Astrocyte (in vitro differentiated cells and primary cell): ENCODE measurements around the gene TEC. TPM values are rescaled to one million over a fixed set of nuclear protein-coding genes. Genes with fewer than 3 reads are reported as not detected.
"Not testable (repeated sequence)": the region's sequence is repeated elsewhere in the genome, so short reads cannot be mapped to it uniquely, and the experiment has no call there.

Source experiments
- DNase-seq: peaks from one replicate; pipeline ENCODE4 v3.0.0-alpha.2; 2010; ENCODE audit warnings: low read depth
- FAIRE-seq: peaks from 2 replicates; lab custom pipeline; 2011; peaks lifted over from hg19 to GRCh38; lab: Jason Lieb, UNC
- H2AFZ ChIP-seq: 2 replicates; pipeline ENCODE4 v1.6.0; 2012; ENCODE audit warnings: low read depth, low read length, inconsistent platforms
- H3K27ac ChIP-seq: 2 replicates; pipeline ENCODE4 v1.5.1; 2011; ENCODE audit warnings: low read depth, low read length, inconsistent platforms
- H3K27me3 ChIP-seq: 2 replicates; pipeline ENCODE4 v1.6.0; 2011; ENCODE audit warnings: low read length, inconsistent platforms; ENCODE audit not compliant: insufficient read depth
- H3K36me3 ChIP-seq: 2 replicates; pipeline ENCODE4 v1.5.1; 2011; ENCODE audit warnings: low read length, inconsistent platforms; ENCODE audit not compliant: insufficient read depth
- H3K4me1 ChIP-seq: 2 replicates; pipeline ENCODE4 v1.5.1; 2011; ENCODE audit warnings: low read length, inconsistent platforms; ENCODE audit not compliant: insufficient read depth
- H3K4me2 ChIP-seq: 2 replicates; pipeline ENCODE4 v1.6.0; 2012; ENCODE audit warnings: low read length, inconsistent platforms
- H3K4me3 ChIP-seq: 2 replicates; pipeline ENCODE4 v1.5.1; 2011; ENCODE audit warnings: low read depth, mild to moderate bottlenecking, low read length, inconsistent platforms; ENCODE audit not compliant: insufficient read depth
- H3K79me2 ChIP-seq: 2 replicates; pipeline ENCODE4 v1.6.0; 2012; ENCODE audit warnings: mild to moderate bottlenecking, low read length, inconsistent platforms; ENCODE audit not compliant: insufficient read depth
- H3K9ac ChIP-seq: 2 replicates; pipeline ENCODE4 v1.6.0; 2012; ENCODE audit warnings: mild to moderate bottlenecking, low read length, inconsistent platforms
- H3K9me3 ChIP-seq: 2 replicates; pipeline ENCODE4 v1.5.1; 2012; ENCODE audit warnings: low read depth, mild to moderate bottlenecking, low read length, inconsistent platforms; ENCODE audit not compliant: insufficient read depth
- H4K20me1 ChIP-seq: 2 replicates; pipeline ENCODE4 v1.6.0; 2012; ENCODE audit warnings: low read length, inconsistent platforms; ENCODE audit not compliant: insufficient read depth
- H3K27ac Mint-ChIP-seq: one replicate; pipeline ENCODE4 v1.8.0; 2021; ENCODE audit warnings: mild to moderate bottlenecking, mixed read lengths; ENCODE audit not compliant: unreplicated experiment
- H3K27me3 Mint-ChIP-seq: one replicate; pipeline ENCODE4 v1.8.0; 2021; ENCODE audit warnings: low read depth, mixed read lengths; ENCODE audit not compliant: unreplicated experiment
- H3K36me3 Mint-ChIP-seq: one replicate; pipeline ENCODE4 v1.8.0; 2021; ENCODE audit warnings: low read depth, mixed read lengths; ENCODE audit not compliant: unreplicated experiment
- H3K4me1 Mint-ChIP-seq: one replicate; pipeline ENCODE4 v1.8.0; 2021; ENCODE audit warnings: low read depth, mixed read lengths; ENCODE audit not compliant: unreplicated experiment
- H3K4me3 Mint-ChIP-seq: one replicate; pipeline ENCODE4 v1.8.0; 2021; ENCODE audit warnings: mild to moderate bottlenecking, moderate library complexity, mixed read lengths; ENCODE audit not compliant: unreplicated experiment
- H3K9me3 Mint-ChIP-seq: one replicate; pipeline ENCODE4 v1.8.0; 2021; ENCODE audit warnings: mild to moderate bottlenecking, mixed read lengths; ENCODE audit not compliant: unreplicated experiment
- EZH2 ChIP-seq: IDR thresholded peaks from 2 replicates; pipeline ENCODE4 v1.6.1; 2012; ENCODE audit warnings: mild to moderate bottlenecking, low read length, inconsistent platforms; ENCODE audit not compliant: insufficient read depth
- total RNA-seq: library from RNA; stranded (reverse); gene quantifications from 2 replicates; pipeline ENCODE4 v1.2.1, GENCODE V29; 2021
- TF ChIP-seq, protein P1 (sequence below): IDR thresholded peaks from 2 replicates; pipeline ENCODE4 v1.5.1; 2011; ENCODE audit warnings: low read depth, mild to moderate bottlenecking, inconsistent platforms, low read length, moderate library complexity; ENCODE audit not compliant: insufficient read depth

The TEC gene
- total RNA-seq, 1 donor from 2014 or later, result 0.61 TPM

DNA sequence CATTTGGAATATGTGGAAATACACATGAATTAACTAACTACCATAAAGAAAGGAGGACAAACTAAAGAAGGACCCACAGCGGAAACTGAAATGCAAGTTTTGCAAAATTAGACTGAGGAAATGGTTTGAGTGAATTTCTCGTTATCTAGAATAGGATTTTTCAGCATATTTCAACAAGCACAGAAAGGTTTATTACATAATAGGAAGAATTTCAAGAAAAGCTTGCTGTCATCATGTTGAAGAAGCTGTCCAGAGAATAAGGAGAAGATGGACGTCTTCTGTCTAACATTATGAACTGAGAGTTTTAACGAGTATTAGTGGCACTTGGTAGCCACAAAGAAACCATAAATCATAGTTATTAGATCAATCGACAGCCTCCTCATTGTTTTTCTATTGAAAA lies 45.0 kb downstream of the TEC start:
- H2AFZ ChIP-seq, result no peak overlapping the region
- no peak overlapping the region for H3K4me2 ChIP-seq
- no peak for FAIRE-seq
- Mint-ChIP-seq H3K36me3 (no peaks in the 10 kb centered on the region), H3K9me3 (peaks cover 5% of the 10 kb centered on the region), H3K27me3 (no peaks in the 10 kb centered on the region), H3K4me3 (no peak overlapping the region), H3K4me1 (no peaks in the 10 kb centered on the region), H3K27ac (no peak overlapping the region)
- H3K36me3 ChIP-seq, result no peaks in the 10 kb centered on the region
- no peaks in the 10 kb centered on the region for H3K79me2 ChIP-seq
- H3K4me1 ChIP-seq, result no peaks in the 10 kb centered on the region
- H3K27me3 ChIP-seq, result no peaks in the 10 kb centered on the region
- DNase-seq, result no peak
- H3K4me3 ChIP-seq, result no peak overlapping the region
- H3K9ac ChIP-seq, result no peak overlapping the region
- no peak for TF ChIP-seq EZH2
- TF ChIP-seq, protein P1, sequence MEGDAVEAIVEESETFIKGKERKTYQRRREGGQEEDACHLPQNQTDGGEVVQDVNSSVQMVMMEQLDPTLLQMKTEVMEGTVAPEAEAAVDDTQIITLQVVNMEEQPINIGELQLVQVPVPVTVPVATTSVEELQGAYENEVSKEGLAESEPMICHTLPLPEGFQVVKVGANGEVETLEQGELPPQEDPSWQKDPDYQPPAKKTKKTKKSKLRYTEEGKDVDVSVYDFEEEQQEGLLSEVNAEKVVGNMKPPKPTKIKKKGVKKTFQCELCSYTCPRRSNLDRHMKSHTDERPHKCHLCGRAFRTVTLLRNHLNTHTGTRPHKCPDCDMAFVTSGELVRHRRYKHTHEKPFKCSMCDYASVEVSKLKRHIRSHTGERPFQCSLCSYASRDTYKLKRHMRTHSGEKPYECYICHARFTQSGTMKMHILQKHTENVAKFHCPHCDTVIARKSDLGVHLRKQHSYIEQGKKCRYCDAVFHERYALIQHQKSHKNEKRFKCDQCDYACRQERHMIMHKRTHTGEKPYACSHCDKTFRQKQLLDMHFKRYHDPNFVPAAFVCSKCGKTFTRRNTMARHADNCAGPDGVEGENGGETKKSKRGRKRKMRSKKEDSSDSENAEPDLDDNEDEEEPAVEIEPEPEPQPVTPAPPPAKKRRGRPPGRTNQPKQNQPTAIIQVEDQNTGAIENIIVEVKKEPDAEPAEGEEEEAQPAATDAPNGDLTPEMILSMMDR, result no peak
- no peak overlapping the region for H3K27ac ChIP-seq
- no peaks in the 10 kb centered on the region for H4K20me1 ChIP-seq
- H3K9me3 ChIP-seq, result no peaks in the 10 kb centered on the region

DNA sequence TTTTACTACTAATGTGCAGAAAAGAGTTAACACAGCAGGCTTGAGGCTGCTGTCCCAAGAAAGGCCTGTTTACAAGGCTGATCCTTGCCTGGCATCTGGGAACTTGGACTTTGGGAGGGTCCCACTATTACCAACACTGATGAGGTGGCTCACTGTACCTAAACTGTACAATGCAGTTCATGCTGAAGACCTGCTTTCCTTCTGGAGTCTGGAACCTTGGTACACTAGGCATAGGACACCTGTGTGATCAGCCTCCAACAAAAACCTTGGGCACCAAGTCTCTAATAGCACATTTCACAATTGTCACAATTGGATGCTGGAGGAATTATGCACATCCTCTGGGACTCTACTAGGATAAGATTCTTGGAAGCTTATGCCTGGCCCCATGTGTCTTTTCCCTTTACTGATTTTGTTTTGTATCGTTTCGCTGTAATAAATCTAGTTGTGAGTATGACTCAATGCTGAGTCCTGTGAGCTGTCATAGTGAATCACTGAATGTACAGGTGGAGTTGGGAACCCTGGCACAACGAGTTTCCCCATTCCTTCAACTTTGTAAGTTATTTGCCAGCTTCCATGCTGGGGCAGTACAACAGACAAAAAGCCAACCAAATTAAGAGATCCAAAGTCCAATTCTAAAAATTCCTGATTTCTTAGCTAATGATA lies 45.9 kb downstream of the TEC start:
- no peak overlapping the region for H3K4me3 ChIP-seq
- H4K20me1 ChIP-seq, result no peaks in the 10 kb centered on the region
- H3K36me3 ChIP-seq, result no peaks in the 10 kb centered on the region
- H3K27ac ChIP-seq, result no peak overlapping the region
- no peaks in the 10 kb centered on the region for H3K4me1 Mint-ChIP-seq
- H3K4me1 ChIP-seq, result no peaks in the 10 kb centered on the region
- FAIRE-seq (no peak), DNase-seq (peak; percentile 10)
- H3K79me2 ChIP-seq, result no peaks in the 10 kb centered on the region
- no peak for TF ChIP-seq EZH2
- TF ChIP-seq, protein P1, result no peak
- peak overlapping the region; percentile 20 for H3K4me2 ChIP-seq
- no peaks in the 10 kb centered on the region for H3K27me3 Mint-ChIP-seq
- H3K9me3 Mint-ChIP-seq, result peaks cover 9% of the 10 kb centered on the region
- H3K36me3 Mint-ChIP-seq, result no peaks in the 10 kb centered on the region
- H3K27ac Mint-ChIP-seq, result no peak overlapping the region
- H3K9me3 ChIP-seq, result no peaks in the 10 kb centered on the region
- H3K4me3 Mint-ChIP-seq, result no peak overlapping the region
- H2AFZ ChIP-seq, result no peak overlapping the region
- no peak overlapping the region for H3K9ac ChIP-seq
- H3K27me3 ChIP-seq, result no peaks in the 10 kb centered on the region

- H3K4me1 Mint-ChIP-seq, result no peaks in the 10 kb centered on the region
- FAIRE-seq (no peak), DNase-seq (no peak)
- Histone ChIP-seq H3K9me3 (no peaks in the 10 kb centered on the region), H3K27me3 (no peaks in the 10 kb centered on the region), H4K20me1 (no peaks in the 10 kb centered on the region), H3K4me3 (no peak overlapping the region), H3K79me2 (no peaks in the 10 kb centered on the region), H3K4me2 (no peak overlapping the region), H3K9ac (no peak overlapping the region), H3K4me1 (no peaks in the 10 kb centered on the region), H3K27ac (no peak overlapping the region), H3K36me3 (no peaks in the 10 kb centered on the region), H2AFZ (no peak overlapping the region)
- TF ChIP-seq, protein P1, result no peak
- no peak for TF ChIP-seq EZH2
- H3K27me3 Mint-ChIP-seq, result no peaks in the 10 kb centered on the region
- H3K27ac Mint-ChIP-seq, result no peak overlapping the region
- peaks cover 9% of the 10 kb centered on the region for H3K9me3 Mint-ChIP-seq
- no peak overlapping the region for H3K4me3 Mint-ChIP-seq
- no peaks in the 10 kb centered on the region for H3K36me3 Mint-ChIP-seq
Measured at GRCh38 chr4:48222491-48222890, 47.1 kb downstream of the TEC start.

GRCh38 chr4:48219430-48219829 lies 50.2 kb downstream of the TEC start:
- H3K27ac Mint-ChIP-seq, H4K20me1 ChIP-seq, H3K4me2 ChIP-seq, H3K27me3 ChIP-seq, H3K4me1 ChIP-seq, H3K4me1 Mint-ChIP-seq, H3K4me3 Mint-ChIP-seq, H3K27me3 Mint-ChIP-seq, H2AFZ ChIP-seq, H3K4me3 ChIP-seq, FAIRE-seq, H3K9ac ChIP-seq, H3K36me3 ChIP-seq, H3K9me3 ChIP-seq, H3K79me2 ChIP-seq, H3K9me3 Mint-ChIP-seq, H3K36me3 Mint-ChIP-seq, H3K27ac ChIP-seq, DNase-seq: not testable (repeated sequence)
